Stimulated activated CD4-positive, alpha-beta T cell treated with anti-CD3 and anti-CD28 coated beads, Interleukin-4, amount 100 ng/mL, for 1 hour (primary cell): ENCODE measurements around the gene FBXO39.
"Not testable (repeated sequence)": the region's sequence is repeated elsewhere in the genome, so short reads cannot be mapped to it uniquely, and the experiment has no call there.

Source experiments
- DNase-seq: peaks from one replicate; pipeline ENCODE4 v3.0.0-alpha.2; 2020

Gene FBXO39

GRCh38 chr17:6793748-6794493 is 17.9 kb downstream of the FBXO39 start:
- no peak for DNase-seq

GRCh38 chr17:6796017-6796886 is 20.2 kb downstream of the FBXO39 start:
- DNase-seq = no peak

DNA sequence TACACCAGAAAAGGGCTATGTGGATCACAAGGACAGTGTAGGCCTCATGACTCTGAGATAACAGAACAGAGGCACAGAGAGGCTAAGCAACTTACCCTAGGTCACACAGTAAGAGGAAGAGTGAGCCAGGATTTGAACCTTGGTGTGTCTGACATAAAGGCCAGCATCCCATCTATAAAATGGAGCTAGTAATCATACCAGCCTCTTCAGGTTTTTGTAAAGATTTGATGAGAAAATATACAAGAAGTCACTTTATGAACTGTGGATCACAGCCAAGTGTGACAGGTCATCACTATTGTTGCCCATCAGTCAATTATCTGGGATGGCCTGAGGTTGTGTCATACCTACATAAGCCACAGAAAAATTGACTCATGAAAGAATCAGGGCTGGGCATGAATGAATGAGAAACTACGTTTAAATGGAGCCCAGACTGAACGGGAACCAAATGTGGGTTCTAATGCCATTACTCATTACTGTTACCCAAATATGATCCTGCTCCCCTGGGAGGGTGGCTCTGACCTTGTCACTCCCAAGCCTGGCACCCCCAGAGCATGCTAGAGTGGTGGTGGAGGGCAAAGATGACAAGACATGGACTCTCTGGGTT is 21.0 kb downstream of the FBXO39 start:
- DNase-seq = no peak

GRCh38 chr17:6797718-6798351 is 21.8 kb downstream of the FBXO39 start:
- no peak for DNase-seq

GRCh38 chr17:6799738-6800137 is 23.7 kb downstream of the FBXO39 start:
- no peak for DNase-seq

- peak; percentile 22 for DNase-seq
Measured at GRCh38 chr17:6800422-6801027, 24.5 kb downstream of the FBXO39 start.

DNA sequence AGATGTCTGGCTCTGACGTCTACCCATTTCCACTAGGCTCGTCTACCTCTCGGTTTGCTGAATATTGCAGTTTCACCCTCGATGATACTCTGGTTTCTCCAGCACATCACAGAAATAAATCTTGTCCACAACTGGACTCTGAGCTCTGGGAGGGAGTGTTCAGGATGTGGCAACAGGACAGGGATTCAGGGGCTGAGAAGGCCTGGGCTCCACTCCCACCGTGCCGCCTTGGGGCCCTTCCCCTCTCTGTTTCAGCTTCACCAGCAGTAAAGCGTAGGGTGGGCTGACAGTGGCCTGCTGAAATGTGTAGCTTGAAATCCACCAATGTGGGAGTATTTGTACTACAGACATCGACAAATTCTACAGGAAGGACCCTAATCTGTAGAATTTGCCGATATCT is 35.5 kb downstream of the FBXO39 start:
- DNase-seq = no peak

GRCh38 chr17:6812295-6812694 is 36.3 kb downstream of the FBXO39 start:
- DNase-seq = no peak

DNA sequence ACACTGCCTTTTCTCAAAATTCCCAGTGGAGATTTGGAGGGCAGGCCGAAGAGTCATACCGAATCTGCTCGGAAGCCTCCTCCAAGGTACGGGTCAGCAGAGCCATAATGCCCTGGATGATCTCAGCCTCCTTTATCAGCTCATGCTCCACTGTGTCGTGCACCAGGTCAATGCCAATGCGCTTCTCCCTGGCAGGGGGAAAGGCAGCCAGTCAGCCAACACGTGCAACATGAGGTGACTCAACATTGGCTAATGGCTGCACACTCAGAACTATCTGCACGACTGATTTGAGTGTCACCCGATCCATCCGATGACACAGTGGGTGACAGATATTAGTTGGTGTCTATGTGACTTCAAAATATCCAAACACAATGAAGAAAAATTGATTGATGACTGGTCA is 39.8 kb downstream of the FBXO39 start:
- no peak for DNase-seq

DNA sequence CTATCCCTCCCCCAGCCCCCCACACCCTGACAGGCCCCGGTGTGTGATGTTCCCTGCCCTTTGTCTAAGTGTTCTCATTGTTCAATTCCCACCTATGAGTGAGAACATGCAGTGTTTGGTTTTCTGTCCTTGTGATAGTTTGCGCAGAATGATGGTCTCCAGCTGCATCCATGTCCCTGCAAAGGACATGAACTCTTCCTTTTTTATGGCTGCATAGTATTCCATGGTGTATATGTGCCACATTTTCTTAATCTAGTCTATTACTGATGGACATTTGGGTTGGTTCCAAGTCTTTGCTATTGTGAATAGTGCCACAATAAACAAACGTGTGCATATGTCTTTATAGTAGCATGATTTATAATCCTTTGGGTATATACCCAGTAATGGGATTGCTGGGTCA is 40.4 kb downstream of the FBXO39 start:
- not testable (repeated sequence) for DNase-seq

DNA sequence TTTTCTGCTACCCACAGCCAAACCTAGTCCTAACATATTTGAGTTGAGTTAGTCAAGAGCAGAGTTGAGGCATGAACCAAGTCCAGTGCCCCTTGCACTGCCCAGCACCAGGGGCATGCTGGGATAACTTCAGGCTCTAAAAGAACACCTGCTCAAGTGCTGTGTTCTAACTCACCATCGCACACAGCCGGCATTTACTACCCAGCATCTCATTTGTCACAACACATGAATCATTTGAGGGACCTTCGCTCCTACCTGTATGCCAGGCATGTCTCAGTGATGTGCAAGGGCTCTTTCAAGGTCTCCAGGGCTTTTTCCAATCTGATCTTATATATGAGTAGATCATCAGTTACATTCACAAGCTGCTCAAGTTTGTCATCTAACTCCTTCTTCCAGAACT is 42.9 kb downstream of the FBXO39 start:
- no peak for DNase-seq

GRCh38 chr17:6823011-6823442 is 47.0 kb downstream of the FBXO39 start:
- no peak for DNase-seq

- DNase-seq = no peak
Measured at GRCh38 chr17:6830383-6830986, 54.5 kb downstream of the FBXO39 start.

DNA sequence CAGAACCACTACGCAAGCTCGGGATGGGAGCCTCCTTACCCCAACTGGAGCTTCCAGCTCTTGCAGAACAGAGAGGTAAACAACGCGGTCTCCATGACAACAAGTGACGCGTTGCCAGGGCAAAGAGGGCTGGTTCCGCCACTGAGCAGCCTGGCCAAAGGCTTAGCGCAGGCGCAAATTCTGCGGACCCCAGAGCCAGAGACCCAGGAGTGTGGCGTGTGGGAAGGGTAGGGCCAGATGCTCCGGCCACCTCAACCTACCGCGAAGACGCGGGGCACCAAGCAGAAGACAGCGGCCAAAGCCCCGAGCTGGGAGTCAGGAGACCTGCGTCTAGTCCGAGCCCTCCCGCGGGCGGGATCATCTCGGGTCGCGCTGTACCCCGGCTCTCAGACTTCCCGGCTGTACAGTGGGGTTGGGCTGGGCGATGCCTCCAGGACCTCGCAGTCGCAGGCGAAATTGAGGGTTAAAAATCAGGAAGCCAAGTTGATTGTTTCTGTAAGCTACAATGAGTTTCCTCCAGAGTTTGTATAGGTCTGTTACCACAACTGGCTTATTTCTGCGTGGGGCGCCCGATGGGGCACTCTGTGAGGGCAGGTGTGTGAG is 55.7 kb downstream of the FBXO39 start, which contains the start of gene TEKT1:
Gene TEKT1 (minus strand): TSS at position 69 of the 603 bp plus-strand sequence. CDS start 1,353 bp downstream, outside the sequence.
- DNase-seq = peak; percentile 59
